ENCODE measurements around the gene ZNF778. TPM values are rescaled to one million over a fixed set of nuclear protein-coding genes. Genes with fewer than 3 reads are reported as not detected.

The ZNF778 gene
- total and polyA plus RNA-seq, 10 of the 15 experiments (the other 5 are each of a cell fraction or from before 2014, with no cell fraction given) = 0.20 to 9.7 (median 4.1) TPM

GRCh38 chr16:89268987-89269735 is 51.7 kb downstream of the ZNF778 start (continued):
- TF ChIP-seq, protein P1, sequence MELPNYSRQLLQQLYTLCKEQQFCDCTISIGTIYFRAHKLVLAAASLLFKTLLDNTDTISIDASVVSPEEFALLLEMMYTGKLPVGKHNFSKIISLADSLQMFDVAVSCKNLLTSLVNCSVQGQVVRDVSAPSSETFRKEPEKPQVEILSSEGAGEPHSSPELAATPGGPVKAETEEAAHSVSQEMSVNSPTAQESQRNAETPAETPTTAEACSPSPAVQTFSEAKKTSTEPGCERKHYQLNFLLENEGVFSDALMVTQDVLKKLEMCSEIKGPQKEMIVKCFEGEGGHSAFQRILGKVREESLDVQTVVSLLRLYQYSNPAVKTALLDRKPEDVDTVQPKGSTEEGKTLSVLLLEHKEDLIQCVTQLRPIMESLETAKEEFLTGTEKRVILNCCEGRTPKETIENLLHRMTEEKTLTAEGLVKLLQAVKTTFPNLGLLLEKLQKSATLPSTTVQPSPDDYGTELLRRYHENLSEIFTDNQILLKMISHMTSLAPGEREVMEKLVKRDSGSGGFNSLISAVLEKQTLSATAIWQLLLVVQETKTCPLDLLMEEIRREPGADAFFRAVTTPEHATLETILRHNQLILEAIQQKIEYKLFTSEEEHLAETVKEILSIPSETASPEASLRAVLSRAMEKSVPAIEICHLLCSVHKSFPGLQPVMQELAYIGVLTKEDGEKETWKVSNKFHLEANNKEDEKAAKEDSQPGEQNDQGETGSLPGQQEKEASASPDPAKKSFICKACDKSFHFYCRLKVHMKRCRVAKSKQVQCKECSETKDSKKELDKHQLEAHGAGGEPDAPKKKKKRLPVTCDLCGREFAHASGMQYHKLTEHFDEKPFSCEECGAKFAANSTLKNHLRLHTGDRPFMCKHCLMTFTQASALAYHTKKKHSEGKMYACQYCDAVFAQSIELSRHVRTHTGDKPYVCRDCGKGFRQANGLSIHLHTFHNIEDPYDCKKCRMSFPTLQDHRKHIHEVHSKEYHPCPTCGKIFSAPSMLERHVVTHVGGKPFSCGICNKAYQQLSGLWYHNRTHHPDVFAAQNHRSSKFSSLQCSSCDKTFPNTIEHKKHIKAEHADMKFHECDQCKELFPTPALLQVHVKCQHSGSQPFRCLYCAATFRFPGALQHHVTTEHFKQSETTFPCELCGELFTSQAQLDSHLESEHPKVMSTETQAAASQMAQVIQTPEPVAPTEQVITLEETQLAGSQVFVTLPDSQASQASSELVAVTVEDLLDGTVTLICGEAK (IDR thresholded peaks at IDR 0.05; ENCODE audit: borderline replicate concordance) = no peak
- no peak for TF ChIP-seq CBX3 (IDR thresholded peaks at IDR 0.05; ENCODE audit: borderline replicate concordance, low read depth)

DNA sequence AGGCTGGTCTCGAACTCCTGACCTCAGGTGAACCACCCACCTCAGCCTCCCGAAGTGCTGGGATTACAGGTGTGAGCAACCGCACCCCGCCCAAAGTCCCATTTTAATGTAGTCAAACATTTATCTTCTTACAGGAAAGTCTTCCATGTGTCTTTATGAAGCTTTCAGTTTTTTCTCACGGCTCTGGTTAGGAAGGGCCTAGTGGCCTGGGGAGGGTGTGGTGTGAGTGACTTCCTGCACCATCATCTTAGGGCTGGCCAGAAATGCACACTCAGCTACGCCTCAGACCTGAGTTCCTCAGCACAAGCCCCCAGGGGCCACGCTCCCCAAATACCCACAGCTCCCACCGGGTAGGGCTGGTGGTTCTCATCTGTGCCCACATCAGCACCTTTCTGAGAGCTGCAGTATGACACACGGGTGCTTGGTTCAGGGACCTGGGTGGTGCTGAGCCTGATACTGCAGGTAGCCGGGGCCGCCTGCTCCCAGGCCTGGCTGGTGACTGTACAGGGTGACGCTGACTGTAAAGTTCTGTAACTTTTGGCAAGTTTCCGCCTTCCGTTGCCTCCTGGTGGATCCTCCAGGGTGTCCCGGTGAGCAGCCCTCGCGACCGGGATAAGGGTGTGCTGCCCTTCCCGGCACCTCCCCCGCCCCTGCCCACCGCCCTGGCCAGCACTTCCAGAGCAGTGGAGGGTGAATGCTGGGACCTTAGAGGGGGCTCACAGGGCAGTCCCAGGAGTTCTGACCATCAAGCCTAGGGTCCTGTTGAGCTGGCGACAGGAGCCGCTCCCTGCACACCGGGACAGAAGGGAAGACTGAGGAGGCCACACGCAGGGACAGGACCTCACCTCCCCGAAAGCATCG is 52.5 kb downstream of the ZNF778 start:
- Histone ChIP-seq H4K20me1 (ENCODE audit: control insufficient read depth, insufficient read depth) (no peaks in the 10 kb centered on the region), H3K27me3 (replicated peaks in 1 of 2; ENCODE audit: control insufficient read depth in 2 of 2, insufficient read depth in 2 of 2, low read length in 1 of 2) (no peaks in the 10 kb centered on the region), H2AFZ (ENCODE audit: control insufficient read depth, low read depth, low read length) (no peak overlapping the region), H3K9ac (ENCODE audit: control insufficient read depth, insufficient read depth, low read length) (no peak overlapping the region), H3K4me3 (no peak overlapping the region), H3K27ac (ENCODE audit: control insufficient read depth, insufficient read depth) (no peak overlapping the region), H3K9me3 (replicated peaks; ENCODE audit: control insufficient read depth, insufficient read depth, low read length) (no peaks in the 10 kb centered on the region), H3K79me2 (ENCODE audit: control insufficient read depth, insufficient read depth, low read length) (no peaks in the 10 kb centered on the region), H3K4me1 (ENCODE audit: control insufficient read depth, insufficient read depth, low read length) (no peaks in the 10 kb centered on the region), H3K36me3 (ENCODE audit: control insufficient read depth in 2 of 2, insufficient read depth in 2 of 2, low read length in 1 of 2) (peaks cover 22 to 27% of the 10 kb centered on the region in 2 experiments), H3K4me2 (ENCODE audit: control insufficient read depth, insufficient read depth) (no peak overlapping the region)
- ATAC-seq (no peak), DNase-seq (ENCODE audit: low read depth, low spot score) (no peak), FAIRE-seq (no peak)
- ChIA-PET POLR2A (interaction anchor here (0.5 kb wide), 1 partner anchor 30 kb away, joined by 6 read pairs; no protein-coding TSS in a partner anchor), CTCF (no interaction called here), SMC1A (ENCODE audit: uncharacterized antibody, unreplicated experiment) (no interaction called here), RAD21 (ENCODE audit: unreplicated experiment) (no interaction called here)
- in situ Hi-C loops (cut with MboI) = no loop called here
- 97% methylated on average over 27 of the region's 27 CpGs for WGBS (ENCODE audit: insufficient coverage, insufficient replicate concordance, low lambda C conversion rate, missing lambda C conversion rate)
- intact Hi-C loops (cut with micrococcal nuclease; ENCODE audit: unreplicated experiment) = no loop called here
- BruUV-seq (replicated peaks) = no TSS peak
- TF ChIP-seq ELK1 (IDR thresholded peaks at IDR 0.05; ENCODE audit: low read depth, low read length) (no peak), EGR1 (IDR thresholded peaks at IDR 0.05; ENCODE audit: borderline replicate concordance in 1 of 2, low read depth in 2 of 2, low read length in 2 of 2) (no peak), SUPT20H (IDR thresholded peaks at IDR 0.05; ENCODE audit: borderline replicate concordance, control insufficient read depth, low read depth, low read length) (no peak), ESRRA (IDR thresholded peaks at IDR 0.05; ENCODE audit: low read length) (no peak)
- TF ChIP-seq, protein P2, sequence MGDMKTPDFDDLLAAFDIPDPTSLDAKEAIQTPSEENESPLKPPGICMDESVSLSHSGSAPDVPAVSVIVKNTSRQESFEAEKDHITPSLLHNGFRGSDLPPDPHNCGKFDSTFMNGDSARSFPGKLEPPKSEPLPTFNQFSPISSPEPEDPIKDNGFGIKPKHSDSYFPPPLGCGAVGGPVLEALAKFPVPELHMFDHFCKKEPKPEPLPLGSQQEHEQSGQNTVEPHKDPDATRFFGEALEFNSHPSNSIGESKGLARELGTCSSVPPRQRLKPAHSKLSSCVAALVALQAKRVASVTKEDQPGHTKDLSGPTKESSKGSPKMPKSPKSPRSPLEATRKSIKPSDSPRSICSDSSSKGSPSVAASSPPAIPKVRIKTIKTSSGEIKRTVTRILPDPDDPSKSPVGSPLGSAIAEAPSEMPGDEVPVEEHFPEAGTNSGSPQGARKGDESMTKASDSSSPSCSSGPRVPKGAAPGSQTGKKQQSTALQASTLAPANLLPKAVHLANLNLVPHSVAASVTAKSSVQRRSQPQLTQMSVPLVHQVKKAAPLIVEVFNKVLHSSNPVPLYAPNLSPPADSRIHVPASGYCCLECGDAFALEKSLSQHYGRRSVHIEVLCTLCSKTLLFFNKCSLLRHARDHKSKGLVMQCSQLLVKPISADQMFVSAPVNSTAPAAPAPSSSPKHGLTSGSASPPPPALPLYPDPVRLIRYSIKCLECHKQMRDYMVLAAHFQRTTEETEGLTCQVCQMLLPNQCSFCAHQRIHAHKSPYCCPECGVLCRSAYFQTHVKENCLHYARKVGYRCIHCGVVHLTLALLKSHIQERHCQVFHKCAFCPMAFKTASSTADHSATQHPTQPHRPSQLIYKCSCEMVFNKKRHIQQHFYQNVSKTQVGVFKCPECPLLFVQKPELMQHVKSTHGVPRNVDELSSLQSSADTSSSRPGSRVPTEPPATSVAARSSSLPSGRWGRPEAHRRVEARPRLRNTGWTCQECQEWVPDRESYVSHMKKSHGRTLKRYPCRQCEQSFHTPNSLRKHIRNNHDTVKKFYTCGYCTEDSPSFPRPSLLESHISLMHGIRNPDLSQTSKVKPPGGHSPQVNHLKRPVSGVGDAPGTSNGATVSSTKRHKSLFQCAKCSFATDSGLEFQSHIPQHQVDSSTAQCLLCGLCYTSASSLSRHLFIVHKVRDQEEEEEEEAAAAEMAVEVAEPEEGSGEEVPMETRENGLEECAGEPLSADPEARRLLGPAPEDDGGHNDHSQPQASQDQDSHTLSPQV (IDR thresholded peaks at IDR 0.05) = no peak

All from GM12878 (cell line).